Upper lobe of right lung (tissue), 1 donor: ENCODE measurements around the gene ITGA8. TPM values are rescaled to one million over a fixed set of nuclear protein-coding genes. Genes with fewer than 3 reads are reported as not detected.

Source experiments
- ATAC-seq: fragments of 200-7000 bp; cut with Tn5 transposase; one replicate; pipeline ENCODE4 v1.9.1; 2020; ENCODE audit warnings: mild to moderate bottlenecking, moderate library complexity
- DNase-seq: peaks from one replicate; pipeline ENCODE4 v3.0.0-alpha.2; 2020
- H3K27ac ChIP-seq: fragments of 200-600 bp; one replicate; pipeline ENCODE4 v1.8.0; 2022
- H3K27me3 ChIP-seq: fragments of 200-600 bp; one replicate; pipeline ENCODE4 v1.8.0; 2022; ENCODE audit warnings: mild to moderate bottlenecking
- H3K36me3 ChIP-seq: fragments of 200-600 bp; one replicate; pipeline ENCODE4 v1.8.0; 2022
- H3K4me1 ChIP-seq: fragments of 200-600 bp; one replicate; pipeline ENCODE4 v1.8.0; 2022
- H3K4me3 ChIP-seq: fragments of 200-600 bp; one replicate; pipeline ENCODE4 v1.8.0; 2022; ENCODE audit warnings: mild to moderate bottlenecking
- H3K9me3 ChIP-seq: fragments of 200-600 bp; one replicate; pipeline ENCODE4 v1.8.0; 2022
- CTCF ChIP-seq: fragments of 200-600 bp; IDR thresholded peaks from one replicate; pipeline ENCODE4 v1.8.0; 2022; ENCODE audit warnings: antibody characterized with exemption
- intact Hi-C: fragments of 100-400 bp; cut with DNase I; formaldehyde crosslinking; loops from one replicate; pipeline ENCODE4 v1.11.0; 2022
- total RNA-seq: library from RNA; stranded (reverse); fragmentation: NEBNext Ultra II Directional; extraction: Animal tissue kit (Norgen Biotek cat#: 25700); gene quantifications from one replicate; pipeline ENCODE4 v1.2.1, GENCODE V29; 2021
- donor health status: DM: no; HTN: yes; CAD: no; lungs with severe emphysema.

Gene ITGA8
- total RNA-seq, 1 donor from 2014 or later, result 33.9 TPM

GRCh38 chr10:15720635-15721287 lies 1.0 kb upstream of the ITGA8 start:
- intact Hi-C loops, result no loop called here
- H3K27ac ChIP-seq, result no peak overlapping the region

GRCh38 chr10:15719049-15719898 lies 448 bp downstream of the ITGA8 start:
- DNase-seq (no peak), ATAC-seq (peak; percentile 48)

More at GRCh38 chr10:15720635-15721287, 1.0 kb upstream of the ITGA8 start:
- ATAC-seq (no peak), DNase-seq (no peak)
- Histone ChIP-seq H3K27me3 (peaks cover 32% of the 10 kb centered on the region), H3K4me1 (no peaks in the 10 kb centered on the region), H3K36me3 (no peaks in the 10 kb centered on the region), H3K4me3 (no peak overlapping the region), H3K9me3 (no peaks in the 10 kb centered on the region)
- TF ChIP-seq CTCF, result no peak

GRCh38 chr10:15718694-15719048 lies 1.1 kb downstream of the ITGA8 start:
- Histone ChIP-seq H3K9me3 (no peaks in the 10 kb centered on the region), H3K27ac (peak overlapping the region; percentile 71), H3K27me3 (peaks cover 32% of the 10 kb centered on the region), H3K36me3 (no peaks in the 10 kb centered on the region), H3K4me3 (peak overlapping the region; percentile 46), H3K4me1 (no peaks in the 10 kb centered on the region)
- ATAC-seq (peak; percentile 9), DNase-seq (no peak)
- no peak for TF ChIP-seq CTCF
- intact Hi-C loops, result loop anchor here (5.0 to 10.0 kb wide), 2 partner anchors 134 to 286 kb away; no protein-coding TSS in a partner anchor

More at GRCh38 chr10:15719049-15719898, 448 bp downstream of the ITGA8 start:
- H3K4me1 ChIP-seq, result no peaks in the 10 kb centered on the region
- intact Hi-C loops, result loop anchor here (5.0 to 10.0 kb wide), 2 partner anchors 134 to 287 kb away; no protein-coding TSS in a partner anchor
- no peaks in the 10 kb centered on the region for H3K9me3 ChIP-seq
- no peak for TF ChIP-seq CTCF
- H3K27ac ChIP-seq, result peak overlapping the region; percentile 71
- H3K36me3 ChIP-seq, result no peaks in the 10 kb centered on the region
- peaks cover 32% of the 10 kb centered on the region for H3K27me3 ChIP-seq
- peak overlapping the region; percentile 46 for H3K4me3 ChIP-seq

GRCh38 chr10:15715619-15716227 lies 4.0 kb downstream of the ITGA8 start:
- peak; percentile 55 for TF ChIP-seq CTCF
- no peaks in the 10 kb centered on the region for H3K36me3 ChIP-seq
- H3K27me3 ChIP-seq, result peaks cover 32% of the 10 kb centered on the region
- no peak for DNase-seq
- peak; percentile 50 for ATAC-seq
- H3K9me3 ChIP-seq, result no peaks in the 10 kb centered on the region
- H3K4me3 ChIP-seq, result no peak overlapping the region
- intact Hi-C loops, result loop anchor here (5.0 to 10.0 kb wide), 2 partner anchors 131 to 283 kb away; no protein-coding TSS in a partner anchor
- no peak overlapping the region for H3K27ac ChIP-seq
- peaks cover 5% of the 10 kb centered on the region for H3K4me1 ChIP-seq

- Histone ChIP-seq H3K36me3 (no peaks in the 10 kb centered on the region), H3K9me3 (no peaks in the 10 kb centered on the region), H3K27ac (no peak overlapping the region), H3K4me3 (no peak overlapping the region), H3K4me1 (peaks cover 5% of the 10 kb centered on the region), H3K27me3 (peaks cover 24% of the 10 kb centered on the region)
- TF ChIP-seq CTCF, result no peak
- ATAC-seq (no peak), DNase-seq (no peak)
- intact Hi-C loops, result loop anchor here (5.0 to 10.0 kb wide), 2 partner anchors 130 to 283 kb away; no protein-coding TSS in a partner anchor
Measured at GRCh38 chr10:15714847-15715246, 4.9 kb downstream of the ITGA8 start.
